Measurements from ENCODE around the gene MYB. TPM values are rescaled to one million over a fixed set of nuclear protein-coding genes. Genes with fewer than 3 reads are reported as not detected.
A peak's percentile ranks its signal among the peaks of the same experiment; 100 is the strongest.

Gene MYB
- total and polyA plus RNA-seq, 12 donors: 0.14 to 11.8 (median 0.74) TPM

GRCh38 chr6:135183002-135183531 lies 2.0 kb downstream of the MYB start:
- Histone ChIP-seq H3K4me3 (peak overlapping the region in 2 of 4 donors; percentile 38 to 75), H3K36me3 (replicated peaks in 1 of 2) (no peaks in the 10 kb centered on the region), H3K27ac (no peak overlapping the region), H3K27me3 (peaks cover 5% of the 10 kb centered on the region), H3K4me1 (replicated peaks in 1 of 2) (peaks cover 22 to 28% of the 10 kb centered on the region in 2 donors), H3K9me3 (replicated peaks in 1 of 3) (no peaks in the 10 kb centered on the region)
- peak in 2 of 7 donors; percentile 17 to 32 for DNase-seq
- TF ChIP-seq POLR2A (IDR thresholded peaks at IDR 0.05): no peak
- no peak for TF ChIP-seq CTCF (IDR thresholded peaks at IDR 0.05)
- WGBS, 4 donors: 1 to 7% (median 2%) methylated on average over 17 to 32 of the region's 32 CpGs
- intact Hi-C loops (cut with DNase I): no loop called here

- 5 to 8% (median 7%) methylated on average over 18 to 19 of the region's 19 CpGs for WGBS, 4 donors
- intact Hi-C loops (cut with DNase I): no loop called here
- no peaks in the 10 kb centered on the region for H3K36me3 ChIP-seq (replicated peaks in 1 of 2)
Observed at GRCh38 chr6:135183532-135184440, 2.7 kb downstream of the MYB start.

GRCh38 chr6:135185483-135185882 lies 4.4 kb downstream of the MYB start:
- 85 to 93% (median 89%) methylated on average over 3 of the region's 3 CpGs for WGBS, 4 donors
- Histone ChIP-seq H3K4me1 (replicated peaks in 1 of 2) (peaks cover 22 to 23% of the 10 kb centered on the region in 2 donors), H3K36me3 (replicated peaks in 1 of 2) (no peaks in the 10 kb centered on the region), H3K27ac (no peak overlapping the region), H3K27me3 (peaks cover 5% of the 10 kb centered on the region), H3K9me3 (replicated peaks in 1 of 3) (no peaks in the 10 kb centered on the region), H3K4me3 (no peak overlapping the region)
- DNase-seq: no peak
- TF ChIP-seq POLR2A (IDR thresholded peaks at IDR 0.05) (no peak), CTCF (IDR thresholded peaks at IDR 0.05) (no peak)
- intact Hi-C loops (cut with DNase I): no loop called here

More at GRCh38 chr6:135183532-135184440, 2.7 kb downstream of the MYB start:
- Histone ChIP-seq H3K9me3 (replicated peaks in 1 of 3) (no peaks in the 10 kb centered on the region), H3K4me1 (replicated peaks in 1 of 2) (peaks cover 22 to 28% of the 10 kb centered on the region in 2 donors), H3K4me3 (peak overlapping the region in 1 of 4 donors; percentile 75), H3K27ac (no peak overlapping the region), H3K27me3 (peaks cover 5% of the 10 kb centered on the region)
- TF ChIP-seq CTCF (IDR thresholded peaks at IDR 0.05) (peak in 3 of 6 experiments; percentile 27 to 38 (median 36)), POLR2A (IDR thresholded peaks at IDR 0.05) (no peak)
- DNase-seq: peak in 5 of 7 donors; percentile 32 to 44 (median 33)

GRCh38 chr6:135186255-135186654 lies 5.1 kb downstream of the MYB start:
- intact Hi-C loops (cut with DNase I): no loop called here
- H3K4me3 ChIP-seq: no peak overlapping the region
- peaks cover 22 to 23% of the 10 kb centered on the region in 2 donors for H3K4me1 ChIP-seq (replicated peaks in 1 of 2)
- H3K27me3 ChIP-seq: peaks cover 5% of the 10 kb centered on the region
- H3K36me3 ChIP-seq (replicated peaks in 1 of 2): no peaks in the 10 kb centered on the region
- no peaks in the 10 kb centered on the region for H3K9me3 ChIP-seq (replicated peaks in 1 of 3)
- H3K27ac ChIP-seq: no peak overlapping the region
- WGBS, 4 donors: 94 to 97% (median 96%) methylated on average over 2 of the region's 2 CpGs
- TF ChIP-seq POLR2A (IDR thresholded peaks at IDR 0.05): no peak
- TF ChIP-seq CTCF (IDR thresholded peaks at IDR 0.05): no peak
- no peak for DNase-seq
